PC-3 (cell line): ENCODE data around the gene RFPL1. TPM values are rescaled to one million over a fixed set of nuclear protein-coding genes. Genes with fewer than 3 reads are reported as not detected.
A peak's percentile ranks its signal among the peaks of the same experiment; 100 is the strongest.

Experiments used
- ATAC-seq: fragments of 200-7000 bp; cut with Tn5 transposase; 2 replicates; pipeline ENCODE4 v1.9.1; 2020; ENCODE audit warnings: mild to moderate bottlenecking, moderate library complexity
- BruUV-seq: library from RNA; stranded (reverse); fragments of 400-500 nt; replicated peaks from 2 replicates; lab custom pipeline; 2021; lab: Mats Ljungman, UMichigan
- CTCF ChIA-PET: fragments of 300-600 bp; sonication (Branson Sonifier 250); formaldehyde crosslinking; loops from one replicate; lab custom pipeline; 2022; ENCODE audit warnings: antibody characterized with exemption; lab: Charles Lee
- POLR2A ChIA-PET: fragments of 300-600 bp; sonication (Branson Sonifier 250); formaldehyde crosslinking; loops from one replicate; lab custom pipeline; 2022; ENCODE audit warnings: antibody characterized with exemption; ENCODE audit not compliant: unreplicated experiment; lab: Charles Lee
- DNase-seq: peaks from one replicate; pipeline ENCODE4 v3.0.0-alpha.2; 2015
- H2AFZ ChIP-seq: fragments of 300-600 bp; sonication (generic); 2 replicates; pipeline ENCODE4 v1.6.0; 2016; ENCODE audit warnings: antibody characterized with exemption, low read length
- H3F3A ChIP-seq: fragments of 300-600 bp; sonication (generic); one replicate; pipeline ENCODE4 v1.6.0; 2017; ENCODE audit warnings: antibody characterized with exemption, low read length, control low read depth, mild to moderate bottlenecking; ENCODE audit not compliant: unreplicated experiment
- H3K27ac ChIP-seq: fragments of 300-600 bp; sonication (generic); 2 replicates; pipeline ENCODE4 v1.5.1; 2016; ENCODE audit warnings: mild to moderate bottlenecking, low read length
- H3K27me3 ChIP-seq: fragments of 300-600 bp; sonication (generic); 2 replicates; pipeline ENCODE4 v1.6.1; 2016; ENCODE audit warnings: low read length, mixed read lengths
- H3K36me3 ChIP-seq: fragments of 300-600 bp; sonication (generic); 2 replicates; pipeline ENCODE4 v1.6.1; 2016; ENCODE audit warnings: low read depth, mixed run types, low read length, mixed read lengths
- H3K4me1 ChIP-seq: fragments of 300-600 bp; sonication (generic); 2 replicates; pipeline ENCODE4 v1.5.1; 2016; ENCODE audit warnings: low read length; ENCODE audit not compliant: insufficient read depth
- H3K4me2 ChIP-seq: fragments of 300-600 bp; sonication (generic); 2 replicates; pipeline ENCODE4 v1.6.0; 2016; ENCODE audit warnings: low read length
- H3K4me3 ChIP-seq: fragments of 300-600 bp; sonication (generic); 2 replicates; pipeline ENCODE4 v1.5.1; 2016; ENCODE audit warnings: mild to moderate bottlenecking, low read length, mixed read lengths
- H3K79me2 ChIP-seq: fragments of 300-600 bp; sonication (generic); 2 replicates; pipeline ENCODE4 v1.6.1; 2017; ENCODE audit warnings: low read length, mixed read lengths
- H3K9ac ChIP-seq: fragments of 300-600 bp; sonication (generic); 2 replicates; pipeline ENCODE4 v1.6.0; 2016; ENCODE audit warnings: mild to moderate bottlenecking, low read length
- H3K9me2 ChIP-seq: fragments of 300-600 bp; sonication (generic); replicated peaks from 2 replicates; pipeline ENCODE4 v1.6.1; 2016; ENCODE audit warnings: mixed run types, low read length, mixed read lengths
- H3K9me3 ChIP-seq: fragments of 300-600 bp; sonication (generic); 2 replicates; pipeline ENCODE4 v1.6.1; 2016; ENCODE audit warnings: low read length, mixed read lengths
- H4K20me1 ChIP-seq: fragments of 300-600 bp; sonication (generic); 2 replicates; pipeline ENCODE4 v1.6.1; 2016; ENCODE audit warnings: low read length, mixed read lengths
- CTCF ChIP-seq: fragments of 300-600 bp; sonication (generic); conservative IDR thresholded peaks from 2 replicates; pipeline ENCODE4 v1.5.1; 2017; ENCODE audit warnings: antibody characterized with exemption, low read depth, mild to moderate bottlenecking, low read length
- EZH2 ChIP-seq: fragments of 300-600 bp; sonication (generic); IDR thresholded peaks from one replicate; pipeline ENCODE4 v1.6.1; 2017; ENCODE audit warnings: antibody characterized with exemption, mild to moderate bottlenecking, low read length; ENCODE audit not compliant: unreplicated experiment
- EZH2phosphoT487 ChIP-seq: fragments of 300-600 bp; sonication (generic); IDR thresholded peaks from 2 replicates; pipeline ENCODE4 v1.6.1; 2018; ENCODE audit warnings: mild to moderate bottlenecking, antibody characterized with exemption, low read length, borderline replicate concordance
- intact Hi-C: fragments of 100-400 bp; cut with micrococcal nuclease; formaldehyde crosslinking; loops from 2 replicates; pipeline ENCODE4 v1.9.0; 2023
- total RNA-seq: library from RNA; depleted of rRNA; stranded (reverse); fragments of >200 nt; gene quantifications from 2 replicates; pipeline ENCODE4 v1.2.3, GENCODE V29; 2014

Gene RFPL1
- total RNA-seq, 1 experiment from 2014 or later = not detected

DNA sequence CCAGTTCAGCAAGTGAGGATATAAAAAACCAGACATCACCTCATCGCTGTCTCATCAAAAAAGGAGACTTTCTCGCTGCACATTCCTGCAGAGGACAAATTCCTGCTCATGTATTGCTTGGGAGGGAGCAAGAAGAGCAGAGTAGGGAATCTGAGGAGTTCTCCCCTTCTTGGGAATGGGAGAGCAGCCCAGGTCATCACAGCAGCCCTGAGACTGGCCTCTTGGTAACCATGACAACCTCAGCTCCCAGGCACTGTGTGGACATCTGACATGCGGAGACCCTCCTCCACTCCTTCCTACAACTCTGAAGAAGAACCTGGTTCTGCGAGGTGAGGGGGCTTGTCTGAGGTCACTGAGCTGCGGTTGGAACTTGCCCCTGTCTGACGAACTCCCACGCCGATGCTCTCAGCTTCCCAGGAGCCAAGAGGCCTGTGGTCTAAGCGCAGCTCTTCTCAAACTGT is 17.9 kb downstream of the RFPL1 start:
- CTCF ChIA-PET = no interaction called here
- Histone ChIP-seq H3K4me3 (no peak overlapping the region), H3K9me3 (no peaks in the 10 kb centered on the region), H3K27me3 (no peaks in the 10 kb centered on the region), H3K36me3 (no peaks in the 10 kb centered on the region), H3K4me2 (no peak overlapping the region), H3K27ac (no peak overlapping the region), H3F3A (no peaks in the 10 kb centered on the region), H3K9ac (no peak overlapping the region), H3K79me2 (no peaks in the 10 kb centered on the region), H3K4me1 (no peaks in the 10 kb centered on the region), H2AFZ (no peak overlapping the region), H4K20me1 (no peaks in the 10 kb centered on the region), H3K9me2 (no peaks in the 10 kb centered on the region)
- BruUV-seq = no TSS peak
- no peak for DNase-seq
- intact Hi-C loops = no loop called here
- ATAC-seq = no peak
- TF ChIP-seq CTCF = no peak
- TF ChIP-seq EZH2phosphoT487 = no peak
- no peak for TF ChIP-seq EZH2
- POLR2A ChIA-PET = no interaction called here

GRCh38 chr22:29457730-29458129 is 19.3 kb downstream of the RFPL1 start:
- H2AFZ ChIP-seq = 0 out of 2 replicates have a peak overlapping the region, but pooled peaks have one; percentile 42
- ATAC-seq (peak; percentile 65), DNase-seq (peak; percentile 50)
- H3F3A ChIP-seq = no peaks in the 10 kb centered on the region
- TF ChIP-seq EZH2 = no peak
- no peak for TF ChIP-seq CTCF
- no peak for TF ChIP-seq EZH2phosphoT487
- POLR2A ChIA-PET = no interaction called here
- no peaks in the 10 kb centered on the region for H3K36me3 ChIP-seq
- H4K20me1 ChIP-seq = no peaks in the 10 kb centered on the region
- H3K9ac ChIP-seq = no peak overlapping the region
- CTCF ChIA-PET = no interaction called here
- H3K9me2 ChIP-seq = no peaks in the 10 kb centered on the region
- H3K27me3 ChIP-seq = no peaks in the 10 kb centered on the region
- H3K4me3 ChIP-seq = no peak overlapping the region
- no peaks in the 10 kb centered on the region for H3K79me2 ChIP-seq
- H3K9me3 ChIP-seq = no peaks in the 10 kb centered on the region
- H3K27ac ChIP-seq = no peak overlapping the region
- H3K4me1 ChIP-seq = no peaks in the 10 kb centered on the region
- intact Hi-C loops = no loop called here
- no peak overlapping the region for H3K4me2 ChIP-seq
- no TSS peak for BruUV-seq

GRCh38 chr22:29458551-29458950 is 20.2 kb downstream of the RFPL1 start:
- no peaks in the 10 kb centered on the region for H3K36me3 ChIP-seq
- H3K79me2 ChIP-seq = no peaks in the 10 kb centered on the region
- no peaks in the 10 kb centered on the region for H3K9me2 ChIP-seq
- no peak overlapping the region for H2AFZ ChIP-seq
- no peak for TF ChIP-seq EZH2
- no peak for TF ChIP-seq CTCF
- no peak for TF ChIP-seq EZH2phosphoT487
- H3K4me2 ChIP-seq = no peak overlapping the region
- H4K20me1 ChIP-seq = no peaks in the 10 kb centered on the region
- ChIA-PET POLR2A (no interaction called here), CTCF (no interaction called here)
- H3K9ac ChIP-seq = no peak overlapping the region
- no peak for DNase-seq
- H3F3A ChIP-seq = no peaks in the 10 kb centered on the region
- intact Hi-C loops = no loop called here
- no peaks in the 10 kb centered on the region for H3K4me1 ChIP-seq
- H3K9me3 ChIP-seq = no peaks in the 10 kb centered on the region
- no peak overlapping the region for H3K27ac ChIP-seq
- no peak overlapping the region for H3K4me3 ChIP-seq
- no peak for ATAC-seq
- H3K27me3 ChIP-seq = no peaks in the 10 kb centered on the region
- no TSS peak for BruUV-seq
